Large intestine (tissue), 3 donors: ENCODE data around the gene LRMDA. TPM values are rescaled to one million over a fixed set of nuclear protein-coding genes. Genes with fewer than 3 reads are reported as not detected.
A peak's percentile ranks its signal among the peaks of the same experiment; 100 is the strongest.

Source experiments
- DNase-seq, 2 donors: peaks; one replicate each; pipeline versions ENCODE4 v3.0.0 to v3.0.0-alpha.2; 2013
- H3K27ac ChIP-seq: one replicate; pipeline ENCODE4 v1.5.1; 2013; ENCODE audit warnings: low read length
- H3K27me3 ChIP-seq: 2 replicates; pipeline ENCODE4 v1.6.1; 2013; ENCODE audit warnings: low read length; ENCODE audit not compliant: control insufficient read depth, insufficient read depth
- H3K36me3 ChIP-seq: 2 replicates; pipeline ENCODE4 v1.6.1; 2013; ENCODE audit warnings: low read length; ENCODE audit not compliant: control insufficient read depth, insufficient read depth
- H3K4me1 ChIP-seq: one replicate; pipeline ENCODE4 v1.6.1; 2013; ENCODE audit warnings: low read length; ENCODE audit not compliant: control insufficient read depth, insufficient read depth
- H3K4me3 ChIP-seq: one replicate; pipeline ENCODE4 v1.5.1; 2013; ENCODE audit warnings: low read length
- H3K9me3 ChIP-seq: one replicate; pipeline ENCODE4 v1.6.1; 2013; ENCODE audit warnings: mild to moderate bottlenecking, low read depth, low read length, moderate library complexity; ENCODE audit not compliant: control insufficient read depth
- WGBS: methylation state at CpG from one replicate; pipeline ENCODE4 v1.1.5; 2013; ENCODE audit warnings: low lambda C conversion rate; ENCODE audit not compliant: insufficient coverage; 5-methylcytosine and 5-hydroxymethylcytosine counted together
- polyA plus RNA-seq: library from polyadenylated mRNA; unstranded; fragments of 120-200 nt; gene quantifications from one replicate; pipeline ENCODE4 v1.2.1, GENCODE V29; 2013

Gene LRMDA
- polyA plus RNA-seq, 1 donor, result 5.3 TPM

GRCh38 chr10:76270464-76270863 lies 839.0 kb downstream of the LRMDA start:
- Histone ChIP-seq H3K27me3 (no peaks in the 10 kb centered on the region), H3K36me3 (no peaks in the 10 kb centered on the region), H3K9me3 (peaks cover 1% of the 10 kb centered on the region), H3K27ac (no peak overlapping the region), H3K4me3 (no peak overlapping the region), H3K4me1 (no peaks in the 10 kb centered on the region)
- 67% methylated on average over 1 of the region's 5 CpGs for WGBS
- DNase-seq, result no peak

GRCh38 chr10:76274933-76275332 lies 843.5 kb downstream of the LRMDA start:
- no peak overlapping the region for H3K4me3 ChIP-seq
- peaks cover 6% of the 10 kb centered on the region for H3K9me3 ChIP-seq
- no peaks in the 10 kb centered on the region for H3K36me3 ChIP-seq
- no peaks in the 10 kb centered on the region for H3K4me1 ChIP-seq
- H3K27ac ChIP-seq, result no peak overlapping the region
- no peak for DNase-seq
- H3K27me3 ChIP-seq, result no peaks in the 10 kb centered on the region

- Histone ChIP-seq H3K4me3 (no peak overlapping the region), H3K27me3 (no peaks in the 10 kb centered on the region), H3K27ac (no peak overlapping the region), H3K9me3 (peaks cover 6% of the 10 kb centered on the region), H3K36me3 (no peaks in the 10 kb centered on the region), H3K4me1 (peaks cover 26% of the 10 kb centered on the region)
- 20% methylated on average over 1 of the region's 1 CpG for WGBS
- DNase-seq, result no peak
Observed at GRCh38 chr10:76278811-76279460, 847.5 kb downstream of the LRMDA start.

GRCh38 chr10:76281659-76282058 lies 850.2 kb downstream of the LRMDA start:
- H3K27ac ChIP-seq, result no peak overlapping the region
- peaks cover 26% of the 10 kb centered on the region for H3K4me1 ChIP-seq
- no peaks in the 10 kb centered on the region for H3K36me3 ChIP-seq
- no peaks in the 10 kb centered on the region for H3K27me3 ChIP-seq
- no peak overlapping the region for H3K4me3 ChIP-seq
- no peaks in the 10 kb centered on the region for H3K9me3 ChIP-seq
- DNase-seq, result peak in 1 of 2 donors; percentile 24

- DNase-seq, result peak; percentile 53 to 79
- no peaks in the 10 kb centered on the region for H3K27me3 ChIP-seq
- no peaks in the 10 kb centered on the region for H3K36me3 ChIP-seq
- H3K4me1 ChIP-seq, result peaks cover 26% of the 10 kb centered on the region
- 0% methylated on average over 1 of the region's 13 CpGs for WGBS
- peak overlapping the region; percentile 5 for H3K27ac ChIP-seq
- no peaks in the 10 kb centered on the region for H3K9me3 ChIP-seq
- no peak overlapping the region for H3K4me3 ChIP-seq
Observed at GRCh38 chr10:76282061-76283025, 850.9 kb downstream of the LRMDA start.

GRCh38 chr10:76284351-76284750 lies 852.9 kb downstream of the LRMDA start:
- no peak overlapping the region for H3K4me3 ChIP-seq
- DNase-seq, result no peak
- H3K27ac ChIP-seq, result no peak overlapping the region
- H3K9me3 ChIP-seq, result no peaks in the 10 kb centered on the region
- H3K36me3 ChIP-seq, result no peaks in the 10 kb centered on the region
- peaks cover 26% of the 10 kb centered on the region for H3K4me1 ChIP-seq
- no CpG with 5 or more reads among the region's 2 CpGs for WGBS
- no peaks in the 10 kb centered on the region for H3K27me3 ChIP-seq

GRCh38 chr10:76285012-76285411 lies 853.6 kb downstream of the LRMDA start:
- Histone ChIP-seq H3K27me3 (no peaks in the 10 kb centered on the region), H3K4me3 (no peak overlapping the region), H3K4me1 (peaks cover 26% of the 10 kb centered on the region), H3K36me3 (no peaks in the 10 kb centered on the region), H3K9me3 (no peaks in the 10 kb centered on the region), H3K27ac (no peak overlapping the region)
- 100% methylated on average over 1 of the region's 1 CpG for WGBS
- no peak for DNase-seq

- peaks cover 26% of the 10 kb centered on the region for H3K4me1 ChIP-seq
- no peaks in the 10 kb centered on the region for H3K27me3 ChIP-seq
- DNase-seq, result no peak
- WGBS, result 83% methylated on average over 1 of the region's 2 CpGs
- H3K4me3 ChIP-seq, result no peak overlapping the region
- no peaks in the 10 kb centered on the region for H3K9me3 ChIP-seq
- H3K27ac ChIP-seq, result no peak overlapping the region
- no peaks in the 10 kb centered on the region for H3K36me3 ChIP-seq
Observed at GRCh38 chr10:76285515-76285914, 854.1 kb downstream of the LRMDA start.

- Histone ChIP-seq H3K9me3 (no peaks in the 10 kb centered on the region), H3K27ac (no peak overlapping the region), H3K27me3 (no peaks in the 10 kb centered on the region), H3K36me3 (no peaks in the 10 kb centered on the region), H3K4me1 (peaks cover 18% of the 10 kb centered on the region), H3K4me3 (no peak overlapping the region)
- DNase-seq, result no peak
- 50% methylated on average over 1 of the region's 1 CpG for WGBS
Observed at GRCh38 chr10:76286536-76286935, 855.1 kb downstream of the LRMDA start.

GRCh38 chr10:76287856-76288255 lies 856.4 kb downstream of the LRMDA start:
- H3K27me3 ChIP-seq, result no peaks in the 10 kb centered on the region
- H3K9me3 ChIP-seq, result no peaks in the 10 kb centered on the region
- no peaks in the 10 kb centered on the region for H3K36me3 ChIP-seq
- DNase-seq, result no peak
- no peak overlapping the region for H3K4me3 ChIP-seq
- H3K4me1 ChIP-seq, result peaks cover 7% of the 10 kb centered on the region
- H3K27ac ChIP-seq, result no peak overlapping the region
- 94% methylated on average over 3 of the region's 3 CpGs for WGBS
